Brain pericyte (primary cell): ENCODE results near the gene BCLAF1.
A peak's percentile ranks its signal among the peaks of the same experiment; 100 is the strongest.
"Not testable (repeated sequence)": the region's sequence is repeated elsewhere in the genome, so short reads cannot be mapped to it uniquely, and the experiment has no call there.

ENCODE experiments used
- DNase-seq: peaks from one replicate; pipeline ENCODE4 v3.0.0-alpha.2; 2012; ENCODE audit warnings: low read depth, low spot score

The BCLAF1 gene

GRCh38 chr6:136249811-136250685 lies 39.6 kb downstream of the BCLAF1 start, which contains the start of gene MTFR2:
MTFR2 (minus strand) TSS chr6:136250311; CDS start chr6:136249099, 1,212 bp downstream.
- DNase-seq, result peak; percentile 91

GRCh38 chr6:136249336-136249735 lies 40.3 kb downstream of the BCLAF1 start:
- no peak for DNase-seq

- DNase-seq, result no peak
Measured at GRCh38 chr6:136244061-136244616, 45.5 kb downstream of the BCLAF1 start.

GRCh38 chr6:136236466-136237293 lies 53.0 kb downstream of the BCLAF1 start:
- DNase-seq, result no peak

GRCh38 chr6:136235233-136235564 lies 54.4 kb downstream of the BCLAF1 start:
- DNase-seq, result peak; percentile 42

- DNase-seq, result no peak
Measured at GRCh38 chr6:136232701-136233100, 56.9 kb downstream of the BCLAF1 start.

- DNase-seq, result no peak
Measured at GRCh38 chr6:136230219-136230853, 59.3 kb downstream of the BCLAF1 start.

- no peak for DNase-seq
Measured at GRCh38 chr6:136228814-136229213, 60.8 kb downstream of the BCLAF1 start.

GRCh38 chr6:136226674-136227377 lies 62.8 kb downstream of the BCLAF1 start:
- no peak for DNase-seq

GRCh38 chr6:136226027-136226673 lies 63.5 kb downstream of the BCLAF1 start:
- DNase-seq, result peak; percentile 18

GRCh38 chr6:136225496-136225895 lies 64.2 kb downstream of the BCLAF1 start:
- DNase-seq, result no peak

- DNase-seq, result not testable (repeated sequence)
Measured at GRCh38 chr6:136224974-136225373, 64.7 kb downstream of the BCLAF1 start.

- no peak for DNase-seq
Measured at GRCh38 chr6:136216503-136217401, 72.9 kb downstream of the BCLAF1 start.

GRCh38 chr6:136213853-136214252 lies 75.8 kb downstream of the BCLAF1 start:
- DNase-seq, result no peak

- no peak for DNase-seq
Measured at GRCh38 chr6:136213012-136213539, 76.6 kb downstream of the BCLAF1 start.

- no peak for DNase-seq
Measured at GRCh38 chr6:136212608-136213007, 77.0 kb downstream of the BCLAF1 start.

- DNase-seq, result no peak
Measured at GRCh38 chr6:136210398-136211165, 79.1 kb downstream of the BCLAF1 start.

- no peak for DNase-seq
Measured at GRCh38 chr6:136209496-136209895, 80.2 kb downstream of the BCLAF1 start.

- no peak for DNase-seq
Measured at GRCh38 chr6:136208783-136209182, 80.9 kb downstream of the BCLAF1 start.
